ENCODE measurements around the gene TM4SF5.

DNA sequence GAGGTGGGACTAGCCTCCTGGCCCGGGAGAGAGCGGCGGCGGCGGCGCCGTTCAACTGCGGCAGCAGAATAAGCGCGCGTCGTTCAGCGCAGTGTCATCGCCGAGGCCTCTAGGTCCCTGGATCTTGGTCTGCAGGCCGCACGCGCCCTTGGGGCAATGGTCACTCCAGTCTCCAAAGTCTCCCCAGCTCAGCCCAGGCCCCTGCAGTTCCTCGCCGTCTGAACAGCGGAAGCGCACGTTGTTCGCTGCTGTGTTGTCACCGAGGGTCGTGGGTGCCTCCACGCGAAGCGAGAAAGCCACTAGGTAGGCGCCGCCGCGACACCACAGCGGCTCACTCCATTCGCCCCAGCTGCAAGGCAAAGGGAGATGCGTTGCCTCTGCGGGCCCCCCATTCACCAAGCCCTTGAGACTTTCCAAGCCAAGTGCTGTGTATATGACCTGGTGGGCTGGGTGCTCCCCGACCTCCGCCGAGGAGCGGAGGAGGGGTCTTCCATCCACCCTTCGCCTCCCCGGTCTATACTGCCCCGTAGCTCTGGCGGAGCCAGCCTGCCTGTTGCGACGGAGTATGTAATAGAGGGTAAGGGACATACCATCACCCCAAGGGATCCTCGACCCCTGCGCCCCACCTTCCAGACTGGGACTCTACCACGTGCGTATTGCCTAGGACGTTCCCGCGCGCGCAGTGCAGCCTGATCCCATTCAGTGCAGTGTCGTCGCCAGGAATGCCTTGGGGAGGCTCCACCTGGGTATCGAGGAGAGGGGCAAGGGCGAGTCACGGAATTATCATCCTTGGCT, 13.8 kb downstream of the TM4SF5 start:
- TF ChIP-seq, protein P1, sequence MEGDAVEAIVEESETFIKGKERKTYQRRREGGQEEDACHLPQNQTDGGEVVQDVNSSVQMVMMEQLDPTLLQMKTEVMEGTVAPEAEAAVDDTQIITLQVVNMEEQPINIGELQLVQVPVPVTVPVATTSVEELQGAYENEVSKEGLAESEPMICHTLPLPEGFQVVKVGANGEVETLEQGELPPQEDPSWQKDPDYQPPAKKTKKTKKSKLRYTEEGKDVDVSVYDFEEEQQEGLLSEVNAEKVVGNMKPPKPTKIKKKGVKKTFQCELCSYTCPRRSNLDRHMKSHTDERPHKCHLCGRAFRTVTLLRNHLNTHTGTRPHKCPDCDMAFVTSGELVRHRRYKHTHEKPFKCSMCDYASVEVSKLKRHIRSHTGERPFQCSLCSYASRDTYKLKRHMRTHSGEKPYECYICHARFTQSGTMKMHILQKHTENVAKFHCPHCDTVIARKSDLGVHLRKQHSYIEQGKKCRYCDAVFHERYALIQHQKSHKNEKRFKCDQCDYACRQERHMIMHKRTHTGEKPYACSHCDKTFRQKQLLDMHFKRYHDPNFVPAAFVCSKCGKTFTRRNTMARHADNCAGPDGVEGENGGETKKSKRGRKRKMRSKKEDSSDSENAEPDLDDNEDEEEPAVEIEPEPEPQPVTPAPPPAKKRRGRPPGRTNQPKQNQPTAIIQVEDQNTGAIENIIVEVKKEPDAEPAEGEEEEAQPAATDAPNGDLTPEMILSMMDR (IDR thresholded peaks at IDR 0.05): no peak
- no peak for TF ChIP-seq EP300 (IDR thresholded peaks at IDR 0.05)
